Bronchial epithelial cell (primary cell): ENCODE measurements around the gene OPA3. TPM values are rescaled to one million over a fixed set of nuclear protein-coding genes. Genes with fewer than 3 reads are reported as not detected.

Experiments used
- DNase-seq: peaks from one replicate; pipeline ENCODE4 v3.0.0-alpha.2; 2010; ENCODE audit warnings: low read depth
- FAIRE-seq: peaks from 2 replicates; lab custom pipeline; 2011; peaks lifted over from hg19 to GRCh38; lab: Jason Lieb, UNC
- H3K27me3 ChIP-seq: 2 replicates; pipeline ENCODE4 v1.5.1; 2011; ENCODE audit warnings: low read length; ENCODE audit not compliant: control insufficient read depth, insufficient read depth
- H3K36me3 ChIP-seq: 2 replicates; pipeline ENCODE4 v1.5.1; 2011; ENCODE audit warnings: low read length; ENCODE audit not compliant: control insufficient read depth, insufficient read depth
- H3K4me3 ChIP-seq: 2 replicates; pipeline ENCODE4 v1.5.1; 2011; ENCODE audit warnings: mild to moderate bottlenecking, low read depth, low read length, control low read depth
- CTCF ChIP-seq: IDR thresholded peaks from 2 replicates; pipeline ENCODE4 v1.5.1; 2011; ENCODE audit warnings: mild to moderate bottlenecking, moderate library complexity, low read length, control low read depth, inconsistent platforms; ENCODE audit not compliant: insufficient read depth, severe bottlenecking
- total RNA-seq: library from RNA; depleted of rRNA; stranded (reverse); fragments of >200 nt; gene quantifications from 2 replicates; pipeline ENCODE4 v1.2.1, GENCODE V29; 2014

The OPA3 gene
- total RNA-seq, 1 donor from 2014 or later: 5.3 TPM

DNA sequence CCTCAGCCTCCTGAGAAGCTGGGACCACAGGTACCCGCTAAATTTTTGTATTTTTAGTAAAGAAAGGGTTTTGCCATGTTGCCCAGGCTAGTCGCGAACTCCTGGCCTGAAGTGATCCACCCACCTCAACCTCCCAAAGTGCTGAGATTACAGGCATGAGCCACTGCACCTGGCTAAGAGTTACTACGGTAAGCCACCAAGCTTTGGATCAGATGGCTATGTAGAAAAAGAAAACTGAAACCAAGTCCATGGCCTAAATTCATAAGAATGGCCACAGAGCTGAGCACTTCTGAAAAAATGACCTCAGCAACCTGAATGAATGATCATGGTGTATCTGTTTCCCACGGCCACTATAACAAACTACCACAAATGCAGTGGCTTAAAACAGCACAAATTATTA is 9.4 kb downstream of the OPA3 start:
- H3K27me3 ChIP-seq: no peaks in the 10 kb centered on the region
- no peak overlapping the region for H3K4me3 ChIP-seq
- DNase-seq (no peak), FAIRE-seq (no peak)
- no peak for TF ChIP-seq CTCF
- H3K36me3 ChIP-seq: no peaks in the 10 kb centered on the region

DNA sequence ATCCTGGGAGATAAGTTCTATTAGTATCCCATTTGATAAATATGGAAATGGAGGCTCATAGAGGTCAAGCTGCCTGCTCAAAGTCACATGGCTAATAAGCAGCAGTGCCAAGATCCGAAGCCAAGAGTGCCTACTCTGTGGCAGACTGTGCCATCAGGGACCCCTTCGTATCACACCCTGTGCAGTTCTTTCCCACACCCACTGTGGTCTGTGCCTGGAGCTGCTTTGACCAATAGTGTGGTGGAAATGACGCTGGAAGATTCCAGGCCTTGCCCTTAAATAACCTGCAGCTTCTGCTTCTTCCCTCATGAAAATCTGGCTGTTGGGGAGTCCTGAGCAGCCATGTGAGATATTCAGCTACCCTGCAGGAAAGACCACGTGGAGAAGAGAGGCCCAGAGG is 10.1 kb downstream of the OPA3 start:
- H3K27me3 ChIP-seq: no peaks in the 10 kb centered on the region
- no peaks in the 10 kb centered on the region for H3K36me3 ChIP-seq
- no peak for TF ChIP-seq CTCF
- no peak for DNase-seq
- no peak for FAIRE-seq
- no peak overlapping the region for H3K4me3 ChIP-seq

DNA sequence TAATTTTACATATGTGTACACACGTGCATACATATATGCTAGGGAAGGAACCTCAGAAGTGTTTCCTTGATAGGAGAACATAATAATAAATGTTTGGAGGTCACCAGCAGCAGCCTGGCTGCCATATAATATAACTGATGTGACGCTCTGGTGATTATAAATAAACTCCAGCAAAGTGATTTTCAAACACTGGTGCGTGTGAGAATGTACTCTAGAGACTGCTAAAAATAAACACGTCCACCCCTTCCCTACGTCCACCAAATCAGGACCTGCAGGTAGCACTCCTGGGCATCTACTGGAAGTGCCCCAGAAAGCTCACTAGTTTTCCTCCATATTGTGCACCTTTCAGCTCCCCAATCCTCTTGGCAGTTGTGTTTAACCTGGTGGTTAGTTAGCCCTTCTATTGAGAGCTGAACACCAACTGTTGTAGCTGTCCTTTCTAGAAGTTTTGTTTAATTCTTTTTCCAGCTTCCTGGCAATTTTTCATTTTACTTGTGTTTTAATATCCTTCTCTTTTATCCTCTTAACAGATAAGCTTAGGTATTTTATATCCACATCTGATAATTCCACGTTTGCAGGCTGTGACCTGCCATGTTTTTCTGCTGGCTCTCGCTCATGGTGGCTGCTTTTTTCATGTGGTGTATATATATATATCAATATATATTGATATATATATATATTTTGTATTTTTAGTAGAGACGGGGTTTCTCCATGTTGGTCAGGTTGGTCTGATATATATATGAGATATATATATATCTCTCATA is 13.0 kb downstream of the OPA3 start:
- no peak for TF ChIP-seq CTCF
- Histone ChIP-seq H3K4me3 (no peak overlapping the region), H3K36me3 (no peaks in the 10 kb centered on the region), H3K27me3 (no peaks in the 10 kb centered on the region)
- DNase-seq (no peak), FAIRE-seq (no peak)

DNA sequence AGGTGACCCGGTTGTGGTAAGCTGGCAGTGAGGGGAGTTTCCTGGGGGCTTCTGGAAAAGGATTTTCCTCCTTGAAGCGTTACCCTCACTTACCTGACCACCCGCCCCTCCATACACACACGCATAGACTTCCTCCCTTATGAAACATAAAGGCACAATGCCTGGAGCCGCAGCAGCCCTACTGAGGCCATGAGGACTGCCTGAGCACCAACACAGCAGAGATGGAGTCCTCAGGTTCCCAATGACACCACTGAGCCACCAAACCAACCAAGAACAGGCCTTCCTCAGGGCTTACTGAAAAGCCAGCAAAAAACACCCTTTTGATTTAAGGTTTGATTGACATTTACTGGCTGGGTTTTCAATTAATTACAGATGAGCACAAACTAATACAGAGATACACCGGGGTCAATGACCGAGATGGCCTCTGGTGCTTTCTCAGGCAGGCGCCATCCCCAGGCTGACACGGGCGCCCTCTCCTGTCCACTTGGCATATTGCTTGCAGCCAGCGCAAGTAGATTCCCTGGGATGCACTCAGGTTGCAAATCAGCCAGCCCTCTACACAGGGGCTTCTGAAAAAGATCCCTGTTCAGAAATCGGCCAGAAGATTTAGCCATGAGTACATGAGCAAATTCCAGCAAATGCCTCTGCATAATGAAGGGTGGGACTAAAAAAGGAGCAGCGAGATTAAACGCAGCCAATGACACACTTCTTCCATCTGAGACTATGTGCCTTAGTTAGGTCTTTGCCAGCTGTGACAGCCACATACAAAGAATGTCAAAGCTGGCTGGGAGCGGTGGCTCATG is 14.8 kb downstream of the OPA3 start:
- FAIRE-seq (peak; percentile 13), DNase-seq (no peak)
- no peaks in the 10 kb centered on the region for H3K36me3 ChIP-seq
- no peak overlapping the region for H3K4me3 ChIP-seq
- H3K27me3 ChIP-seq: no peaks in the 10 kb centered on the region
- TF ChIP-seq CTCF: peak; percentile 80

- no peak overlapping the region for H3K4me3 ChIP-seq
- no peak for TF ChIP-seq CTCF
- FAIRE-seq (no peak), DNase-seq (peak; percentile 97)
- H3K36me3 ChIP-seq: no peaks in the 10 kb centered on the region
- H3K27me3 ChIP-seq: no peaks in the 10 kb centered on the region
Measured at GRCh38 chr19:45568732-45569131, 15.9 kb downstream of the OPA3 start.
